ENCODE data around the gene ADAMTS14.

Gene ADAMTS14

GRCh38 chr10:70743430-70743788 lies 71.1 kb downstream of the ADAMTS14 start:
- no peak overlapping the region for H3K4me3 ChIP-seq (replicated peaks; ENCODE audit: low read depth, low read length)
- DNase-seq (ENCODE audit: low read depth): no peak
- TF ChIP-seq CTCF (IDR thresholded peaks at IDR 0.05; ENCODE audit: low read length, missing control alignments): no peak

- no peak for TF ChIP-seq CTCF (IDR thresholded peaks at IDR 0.05; ENCODE audit: low read length, missing control alignments)
- DNase-seq (ENCODE audit: low read depth): no peak
- no peak overlapping the region for H3K4me3 ChIP-seq (replicated peaks; ENCODE audit: low read depth, low read length)
Measured at GRCh38 chr10:70743879-70744278, 71.6 kb downstream of the ADAMTS14 start.

GRCh38 chr10:70744617-70745143 lies 72.4 kb downstream of the ADAMTS14 start:
- no peak for TF ChIP-seq CTCF (IDR thresholded peaks at IDR 0.05; ENCODE audit: low read length, missing control alignments)
- no peak for DNase-seq (ENCODE audit: low read depth)
- H3K4me3 ChIP-seq (replicated peaks; ENCODE audit: low read depth, low read length): no peak overlapping the region

GRCh38 chr10:70745555-70745954 lies 73.2 kb downstream of the ADAMTS14 start:
- DNase-seq (ENCODE audit: low read depth): no peak
- no peak overlapping the region for H3K4me3 ChIP-seq (replicated peaks; ENCODE audit: low read depth, low read length)
- TF ChIP-seq CTCF (IDR thresholded peaks at IDR 0.05; ENCODE audit: low read length, missing control alignments): no peak

- DNase-seq (ENCODE audit: low read depth): no peak
- TF ChIP-seq CTCF (IDR thresholded peaks at IDR 0.05; ENCODE audit: low read length, missing control alignments): no peak
Measured at GRCh38 chr10:70747192-70747965, 75.1 kb downstream of the ADAMTS14 start.

GRCh38 chr10:70748305-70748704 lies 76.0 kb downstream of the ADAMTS14 start:
- TF ChIP-seq CTCF (IDR thresholded peaks at IDR 0.05; ENCODE audit: low read length, missing control alignments): no peak
- no peak overlapping the region for H3K4me3 ChIP-seq (replicated peaks; ENCODE audit: low read depth, low read length)
- no peak for DNase-seq (ENCODE audit: low read depth)

More at GRCh38 chr10:70747192-70747965, 75.1 kb downstream of the ADAMTS14 start:
- no peak overlapping the region for H3K4me3 ChIP-seq (replicated peaks; ENCODE audit: low read depth, low read length)
